ENCODE data around the gene ARHGEF9. TPM values are rescaled to one million over a fixed set of nuclear protein-coding genes. Genes with fewer than 3 reads are reported as not detected.

Gene ARHGEF9
- total RNA-seq, 1 experiment from 2014 or later, result 16.7 TPM

GRCh38 chrX:63719633-63720032, 65.4 kb downstream of the ARHGEF9 start:
- no peaks in the 10 kb centered on the region for H3K27me3 ChIP-seq (ENCODE audit: control insufficient read depth, insufficient read depth, low read length)
- no TSS peak for BruUV-seq (replicated peaks)
- in situ Hi-C loops (cut with HindIII; ENCODE audit: low pct_unique_long_range_greater_than_20kb, low sequenced_read_pairs), result no loop called here

GRCh38 chrX:63718010-63718694, 66.9 kb downstream of the ARHGEF9 start:
- no peak for TF ChIP-seq CTCF (IDR thresholded peaks at IDR 0.05)
- no peak for TF ChIP-seq POLR2AphosphoS5 (IDR thresholded peaks at IDR 0.05; ENCODE audit: low read depth, low read length)
- Histone ChIP-seq H3K9me3 (ENCODE audit: control insufficient read depth, insufficient read depth, low read depth, low read length) (no peaks in the 10 kb centered on the region), H3K27ac (ENCODE audit: low read length) (no peak overlapping the region), H3K27me3 (ENCODE audit: control insufficient read depth, insufficient read depth, low read length) (no peaks in the 10 kb centered on the region), H3K4me1 (ENCODE audit: control insufficient read depth, insufficient read depth, low read length) (no peaks in the 10 kb centered on the region), H3K36me3 (ENCODE audit: control insufficient read depth, insufficient read depth, low read length) (no peaks in the 10 kb centered on the region), H3K4me3 (ENCODE audit: low read depth in 2 of 2, low read length in 2 of 2) (no peak overlapping the region)
- DNase-seq (ENCODE audit: low read depth, low spot score) (no peak), ATAC-seq (no peak)
- intact Hi-C loops (cut with micrococcal nuclease; ENCODE audit: unreplicated experiment) (no loop called here), in situ Hi-C loops (cut with HindIII; ENCODE audit: low pct_unique_long_range_greater_than_20kb, low sequenced_read_pairs) (no loop called here)
- BruUV-seq (replicated peaks), result no TSS peak
- CTCF ChIA-PET, result no interaction called here
- POLR2A ChIA-PET, result no interaction called here

More at GRCh38 chrX:63719633-63720032, 65.4 kb downstream of the ARHGEF9 start:
- Histone ChIP-seq H3K9me3 (ENCODE audit: control insufficient read depth, insufficient read depth, low read depth, low read length) (no peaks in the 10 kb centered on the region), H3K36me3 (ENCODE audit: control insufficient read depth, insufficient read depth, low read length) (no peaks in the 10 kb centered on the region), H3K4me1 (ENCODE audit: control insufficient read depth, insufficient read depth, low read length) (no peaks in the 10 kb centered on the region), H3K27ac (ENCODE audit: low read length) (no peak overlapping the region), H3K4me3 (ENCODE audit: low read depth in 2 of 2, low read length in 2 of 2) (no peak overlapping the region)
- intact Hi-C loops (cut with micrococcal nuclease; ENCODE audit: unreplicated experiment), result no loop called here
- no peak for DNase-seq (ENCODE audit: low read depth, low spot score)
- ChIA-PET POLR2A (no interaction called here), CTCF (no interaction called here)
- TF ChIP-seq TCF7L2 (IDR thresholded peaks at IDR 0.05; ENCODE audit: low read depth, low read length) (no peak), POLR2AphosphoS5 (IDR thresholded peaks at IDR 0.05; ENCODE audit: low read depth, low read length) (no peak), REST (IDR thresholded peaks at IDR 0.05; ENCODE audit: insufficient read depth in 1 of 2, low read depth in 2 of 2, low read length in 1 of 2) (no peak), CTCF (IDR thresholded peaks at IDR 0.05) (no peak), SIN3A (IDR thresholded peaks at IDR 0.05; ENCODE audit: borderline replicate concordance, insufficient read depth, low read depth, low read length) (no peak)
- no peak for ATAC-seq
